Stimulated activated CD8-positive, alpha-beta memory T cell treated with anti-CD3 and anti-CD28 coated beads, Interleukin-4, amount 100 ng/mL, for 1 hour (primary cell): Measurements from ENCODE around the gene MTTP.

Experiments
- DNase-seq, 2 donors: peaks; one replicate each; pipeline ENCODE4 v3.0.0-alpha.2; 2020; ENCODE audit warnings: low read depth in 2 of 2, low spot score in 1 of 2

The MTTP gene

GRCh38 chr4:99593781-99594641 lies 19.4 kb downstream of the MTTP start:
- DNase-seq, result no peak

- DNase-seq, result no peak
Observed at GRCh38 chr4:99594818-99595217, 20.2 kb downstream of the MTTP start.

GRCh38 chr4:99606716-99607115 lies 32.1 kb downstream of the MTTP start:
- no peak for DNase-seq

- DNase-seq, result no peak
Observed at GRCh38 chr4:99608417-99608816, 33.8 kb downstream of the MTTP start.

- DNase-seq, result no peak
Observed at GRCh38 chr4:99610605-99611175, 36.1 kb downstream of the MTTP start.

GRCh38 chr4:99612281-99612680 lies 37.7 kb downstream of the MTTP start:
- DNase-seq, result no peak

GRCh38 chr4:99612704-99613103 lies 38.1 kb downstream of the MTTP start:
- DNase-seq, result no peak

GRCh38 chr4:99614491-99614890 lies 39.9 kb downstream of the MTTP start:
- DNase-seq, result no peak

GRCh38 chr4:99615170-99615820 lies 40.7 kb downstream of the MTTP start:
- no peak for DNase-seq

- no peak for DNase-seq
Observed at GRCh38 chr4:99617374-99617773, 42.8 kb downstream of the MTTP start.

- DNase-seq, result no peak
Observed at GRCh38 chr4:99622341-99622740, 47.7 kb downstream of the MTTP start.

GRCh38 chr4:99624141-99624719 lies 49.6 kb downstream of the MTTP start:
- no peak for DNase-seq

- DNase-seq, result no peak
Observed at GRCh38 chr4:99625369-99625768, 50.7 kb downstream of the MTTP start.

- no peak for DNase-seq
Observed at GRCh38 chr4:99628040-99628439, 53.4 kb downstream of the MTTP start.

GRCh38 chr4:99629962-99630554 lies 55.4 kb downstream of the MTTP start:
- no peak for DNase-seq

GRCh38 chr4:99630857-99631360 lies 56.3 kb downstream of the MTTP start:
- DNase-seq, result no peak

GRCh38 chr4:99633772-99634171 lies 59.1 kb downstream of the MTTP start:
- DNase-seq, result no peak

GRCh38 chr4:99634742-99635360 lies 60.2 kb downstream of the MTTP start:
- no peak for DNase-seq

GRCh38 chr4:99635601-99636000 lies 61.0 kb downstream of the MTTP start:
- no peak for DNase-seq

GRCh38 chr4:99636422-99636821 lies 61.8 kb downstream of the MTTP start:
- no peak for DNase-seq

GRCh38 chr4:99637174-99637573 lies 62.5 kb downstream of the MTTP start:
- no peak for DNase-seq
